Mesendoderm (in vitro differentiated cells): ENCODE data around the gene NTN3.
"Not testable (repeated sequence)": the region's sequence is repeated elsewhere in the genome, so short reads cannot be mapped to it uniquely, and the experiment has no call there.

ENCODE experiments used
- DNase-seq: peaks from one replicate; pipeline ENCODE4 v3.0.0; 2013
- H2AK5ac ChIP-seq: 2 replicates; pipeline ENCODE4 v1.6.1; 2013; ENCODE audit warnings: low read length, inconsistent platforms
- H2BK120ac ChIP-seq: 2 replicates; pipeline ENCODE4 v1.6.1; 2013; ENCODE audit warnings: low read depth, mild to moderate bottlenecking, low read length, moderate library complexity, mixed read lengths
- H2BK15ac ChIP-seq: replicated peaks from 2 replicates; pipeline ENCODE4 v1.6.1; 2013; ENCODE audit warnings: low read depth, mild to moderate bottlenecking, moderate library complexity
- H2BK5ac ChIP-seq: 2 replicates; pipeline ENCODE4 v1.6.1; 2013; ENCODE audit warnings: low read length, inconsistent platforms
- H3K18ac ChIP-seq: 2 replicates; pipeline ENCODE4 v1.6.1; 2013; ENCODE audit warnings: mild to moderate bottlenecking, low read length, mixed read lengths
- H3K23ac ChIP-seq: one replicate; pipeline ENCODE4 v1.6.1; 2013; ENCODE audit warnings: low read length
- H3K27ac ChIP-seq: 2 replicates; pipeline ENCODE4 v1.5.1; 2013; ENCODE audit warnings: low read depth, mild to moderate bottlenecking, inconsistent platforms, low read length, moderate library complexity
- H3K27me3 ChIP-seq: 2 replicates; pipeline ENCODE4 v1.6.1; 2013; ENCODE audit warnings: low read length, control low read depth, mild to moderate bottlenecking, inconsistent platforms; ENCODE audit not compliant: insufficient read depth, poor library complexity
- H3K36me3 ChIP-seq: 2 replicates; pipeline ENCODE4 v1.6.1; 2013; ENCODE audit warnings: low read length, inconsistent platforms; ENCODE audit not compliant: control insufficient read depth, insufficient read depth
- H3K4ac ChIP-seq: one replicate; pipeline ENCODE4 v1.6.1; 2013; ENCODE audit warnings: low read depth, mild to moderate bottlenecking, low read length, moderate library complexity
- H3K4me1 ChIP-seq: 2 replicates; pipeline ENCODE4 v1.6.1; 2013; ENCODE audit warnings: low read depth, low read length, inconsistent platforms; ENCODE audit not compliant: control insufficient read depth
- H3K4me2 ChIP-seq: 2 replicates; pipeline ENCODE4 v1.6.1; 2013; ENCODE audit warnings: low read length
- H3K4me3 ChIP-seq: 2 replicates; pipeline ENCODE4 v1.5.1; 2013; ENCODE audit warnings: mild to moderate bottlenecking, low read length
- H3K56ac ChIP-seq: one replicate; pipeline ENCODE4 v1.6.1; 2013; ENCODE audit warnings: low read length
- H3K79me1 ChIP-seq: 2 replicates; pipeline ENCODE4 v1.6.1; 2013; ENCODE audit warnings: low read length, inconsistent platforms
- H3K79me2 ChIP-seq: 2 replicates; pipeline ENCODE4 v1.6.1; 2013; ENCODE audit warnings: mild to moderate bottlenecking, low read length; ENCODE audit not compliant: control insufficient read depth, insufficient read depth
- H3K9ac ChIP-seq: 2 replicates; pipeline ENCODE4 v1.6.1; 2013; ENCODE audit warnings: low read length, inconsistent platforms
- H4K5ac ChIP-seq: one replicate; pipeline ENCODE4 v1.6.1; 2013; ENCODE audit warnings: low read length
- H4K8ac ChIP-seq: one replicate; pipeline ENCODE4 v1.6.1; 2013; ENCODE audit warnings: low read depth, mild to moderate bottlenecking, control low read depth, low read length, moderate library complexity
- WGBS: extraction: QIAGEN DNeasy Blood & Tissue Kit; methylation state at CpG from one replicate; pipeline ENCODE4 v1.1.7; 2013; ENCODE audit warnings: low lambda C conversion rate, missing lambda C conversion rate; ENCODE audit not compliant: insufficient coverage; ENCODE audit errors: extremely low coverage; 5-methylcytosine and 5-hydroxymethylcytosine counted together

NTN3 gene

GRCh38 chr16:2429771-2430663 lies 41.1 kb upstream of the NTN3 start:
- Histone ChIP-seq H2BK5ac (no peak overlapping the region), H3K9ac (peak overlapping the region; percentile 98), H3K4me1 (peaks cover 5% of the 10 kb centered on the region), H4K5ac (no peak overlapping the region), H3K27ac (peak overlapping the region; percentile 72), H2BK120ac (peak overlapping the region; percentile 24), H3K4ac (peak overlapping the region; percentile 17), H4K8ac (no peak overlapping the region), H2AK5ac (no peak overlapping the region), H3K4me2 (peak overlapping the region; percentile 88), H3K27me3 (no peaks in the 10 kb centered on the region), H3K4me3 (peak overlapping the region; percentile 93), H3K36me3 (peaks cover 11% of the 10 kb centered on the region), H3K79me2 (peaks cover 16% of the 10 kb centered on the region), H2BK15ac (no peak overlapping the region), H3K23ac (peak overlapping the region; percentile 45), H3K18ac (peak overlapping the region; percentile 81), H3K79me1 (peaks cover 14% of the 10 kb centered on the region), H3K56ac (peak overlapping the region; percentile 98)
- no CpG with 5 or more reads among the region's 46 CpGs for WGBS
- peak; percentile 19 for DNase-seq

GRCh38 chr16:2432286-2432685 lies 38.8 kb upstream of the NTN3 start:
- no peak for DNase-seq
- Histone ChIP-seq H3K4me1 (peaks cover 5% of the 10 kb centered on the region), H3K79me2 (peaks cover 16% of the 10 kb centered on the region), H2BK15ac (no peak overlapping the region), H3K27ac (no peak overlapping the region), H3K56ac (no peak overlapping the region), H3K4me3 (no peak overlapping the region), H3K4ac (no peak overlapping the region), H3K36me3 (peaks cover 21% of the 10 kb centered on the region), H3K79me1 (peaks cover 14% of the 10 kb centered on the region), H3K27me3 (no peaks in the 10 kb centered on the region), H2AK5ac (no peak overlapping the region), H4K8ac (no peak overlapping the region), H3K23ac (no peak overlapping the region), H2BK5ac (no peak overlapping the region), H3K9ac (no peak overlapping the region), H2BK120ac (no peak overlapping the region), H4K5ac (no peak overlapping the region), H3K4me2 (no peak overlapping the region), H3K18ac (no peak overlapping the region)
- no CpG with 5 or more reads among the region's 6 CpGs for WGBS

GRCh38 chr16:2432801-2433505 lies 38.1 kb upstream of the NTN3 start:
- no peak overlapping the region for H3K4me2 ChIP-seq
- peaks cover 16% of the 10 kb centered on the region for H3K79me2 ChIP-seq
- H3K4ac ChIP-seq = no peak overlapping the region
- no peak overlapping the region for H3K9ac ChIP-seq
- no peak for DNase-seq
- no peak overlapping the region for H3K18ac ChIP-seq
- peaks cover 14% of the 10 kb centered on the region for H3K79me1 ChIP-seq
- WGBS = no CpG with 5 or more reads among the region's 15 CpGs
- no peak overlapping the region for H3K4me3 ChIP-seq
- H2BK5ac ChIP-seq = no peak overlapping the region
- H3K23ac ChIP-seq = no peak overlapping the region
- no peak overlapping the region for H2AK5ac ChIP-seq
- H4K8ac ChIP-seq = no peak overlapping the region
- no peak overlapping the region for H2BK120ac ChIP-seq
- H2BK15ac ChIP-seq = no peak overlapping the region
- peaks cover 5% of the 10 kb centered on the region for H3K4me1 ChIP-seq
- H3K56ac ChIP-seq = no peak overlapping the region
- no peak overlapping the region for H3K27ac ChIP-seq
- H3K27me3 ChIP-seq = no peaks in the 10 kb centered on the region
- peaks cover 23% of the 10 kb centered on the region for H3K36me3 ChIP-seq
- no peak overlapping the region for H4K5ac ChIP-seq

GRCh38 chr16:2435236-2435635 lies 35.9 kb upstream of the NTN3 start:
- not testable (repeated sequence) for H2AK5ac ChIP-seq, H3K56ac ChIP-seq, H2BK15ac ChIP-seq, H3K27me3 ChIP-seq, H3K9ac ChIP-seq, H3K79me2 ChIP-seq, H4K8ac ChIP-seq, H3K23ac ChIP-seq, H3K27ac ChIP-seq, H3K4me2 ChIP-seq, H3K4ac ChIP-seq, H2BK120ac ChIP-seq, DNase-seq, H3K18ac ChIP-seq, H3K4me3 ChIP-seq, H2BK5ac ChIP-seq, H3K4me1 ChIP-seq, H4K5ac ChIP-seq
- H3K79me1 ChIP-seq = peaks cover 11% of the 10 kb centered on the region
- WGBS = no CpG with 5 or more reads among the region's 4 CpGs
- peaks cover 29% of the 10 kb centered on the region for H3K36me3 ChIP-seq

GRCh38 chr16:2436110-2436509 lies 35.0 kb upstream of the NTN3 start:
- Histone ChIP-seq H2BK15ac (no peak overlapping the region), H2AK5ac (no peak overlapping the region), H3K4me3 (no peak overlapping the region), H3K27me3 (no peaks in the 10 kb centered on the region), H3K56ac (no peak overlapping the region), H3K18ac (no peak overlapping the region), H2BK5ac (no peak overlapping the region), H3K9ac (no peak overlapping the region), H2BK120ac (no peak overlapping the region), H3K27ac (no peak overlapping the region), H3K4me1 (no peaks in the 10 kb centered on the region), H3K23ac (no peak overlapping the region), H4K8ac (no peak overlapping the region), H4K5ac (no peak overlapping the region), H3K4me2 (no peak overlapping the region), H3K36me3 (peaks cover 29% of the 10 kb centered on the region), H3K4ac (no peak overlapping the region), H3K79me1 (peaks cover 7% of the 10 kb centered on the region), H3K79me2 (peaks cover 2% of the 10 kb centered on the region)
- WGBS = no CpG with 5 or more reads among the region's 9 CpGs
- DNase-seq = no peak
